ENCODE data around the gene C1QTNF2. TPM values are rescaled to one million over a fixed set of nuclear protein-coding genes. Genes with fewer than 3 reads are reported as not detected.
"Not testable (repeated sequence)": the region's sequence is repeated elsewhere in the genome, so short reads cannot be mapped to it uniquely, and the experiment has no call there.

The C1QTNF2 gene
- total and polyA plus RNA-seq, 4 experiments from 2014 or later, result not detected

DNA sequence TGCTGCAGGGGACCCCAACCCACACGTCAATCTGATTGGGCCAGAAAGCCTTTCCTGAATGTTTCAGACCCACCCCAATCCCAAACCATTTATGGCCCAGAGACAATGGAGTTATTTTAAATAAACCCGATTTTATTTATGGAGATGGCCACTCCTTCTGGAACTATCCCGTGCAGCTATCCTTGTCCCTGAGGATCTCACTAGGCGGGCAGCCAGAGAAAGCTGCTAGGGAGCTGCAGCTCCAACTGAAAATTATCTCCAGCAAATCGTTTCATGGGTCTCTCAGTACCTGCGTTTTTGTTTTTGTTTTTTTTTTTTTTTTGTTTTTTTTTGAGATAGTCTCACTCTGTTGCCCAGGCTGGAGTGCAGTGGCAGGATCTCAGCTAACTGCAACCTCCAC is 23.0 kb downstream of the C1QTNF2 start:
- DNase-seq, result no peak
- Histone ChIP-seq H3K27ac (ENCODE audit: low read depth, low read length) (no peak overlapping the region), H3K36me3 (ENCODE audit: insufficient read depth, low read length) (no peaks in the 10 kb centered on the region), H3K4me1 (ENCODE audit: insufficient read depth, low read length) (no peaks in the 10 kb centered on the region), H3K27me3 (ENCODE audit: insufficient read depth, low read length) (no peaks in the 10 kb centered on the region), H3K9me3 (ENCODE audit: control insufficient read depth in 1 of 2, low read length in 2 of 2) (no peaks in the 10 kb centered on the region), H3K4me3 (ENCODE audit: low read length in 2 of 2) (no peak overlapping the region)
- no peaks in the 10 kb centered on the region for H3K4me1 Mint-ChIP-seq
- CTCF ChIA-PET (ENCODE audit: partially characterized antibody), result interaction anchor here (4.0 to 9.7 kb wide), 2 partner anchors 12 to 324 kb away, joined by 21 to 179 read pairs; no protein-coding TSS in a partner anchor
- H3K27me3 Mint-ChIP-seq, result peaks cover 2% of the 10 kb centered on the region in 2 donors
- no peaks in the 10 kb centered on the region for H3K36me3 Mint-ChIP-seq
- intact Hi-C loops (cut with micrococcal nuclease), result no loop called here
- POLR2A ChIA-PET (ENCODE audit: partially characterized antibody), result no interaction called here
- H3K27ac Mint-ChIP-seq, result no peak overlapping the region
- H3K4me3 Mint-ChIP-seq, result no peak overlapping the region
- no peaks in the 10 kb centered on the region for H3K9me3 Mint-ChIP-seq

DNA sequence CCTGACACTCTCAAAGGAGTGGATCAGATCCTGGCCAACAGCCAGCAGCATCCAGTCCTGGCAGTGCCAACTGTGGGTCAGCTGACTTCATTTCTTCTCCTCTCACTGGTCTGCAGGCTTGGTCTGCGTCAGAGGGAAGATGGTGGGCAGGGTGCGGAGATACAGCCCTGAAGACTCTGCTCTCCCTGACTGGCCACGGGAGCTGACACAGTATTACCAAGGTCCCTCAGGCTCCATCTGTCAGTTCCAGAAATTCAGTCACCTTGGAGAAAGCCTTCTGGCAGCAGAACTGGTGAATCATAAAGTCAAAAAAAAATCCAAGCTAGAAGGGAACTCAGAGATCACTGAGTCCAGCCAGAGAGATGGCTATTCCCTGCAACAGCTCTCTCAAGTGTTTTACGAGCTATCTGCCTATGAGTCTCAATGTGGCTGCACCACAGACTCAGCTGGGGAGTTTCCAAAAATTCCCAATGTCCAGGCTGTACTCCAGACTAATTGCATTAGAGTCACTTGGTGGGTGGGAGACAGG is 27.9 kb downstream of the C1QTNF2 start:
- no peak overlapping the region for H3K27ac ChIP-seq (ENCODE audit: low read depth, low read length)
- Mint-ChIP-seq H3K36me3 (no peaks in the 10 kb centered on the region), H3K9me3 (no peaks in the 10 kb centered on the region), H3K4me1 (no peaks in the 10 kb centered on the region), H3K27ac (no peak overlapping the region), H3K27me3 (peaks cover 2 to 3% of the 10 kb centered on the region in 2 donors), H3K4me3 (no peak overlapping the region)
- no peaks in the 10 kb centered on the region for H3K9me3 ChIP-seq (ENCODE audit: control insufficient read depth in 1 of 2, low read length in 2 of 2)
- H3K27me3 ChIP-seq (ENCODE audit: insufficient read depth, low read length), result no peaks in the 10 kb centered on the region
- CTCF ChIA-PET (ENCODE audit: partially characterized antibody), result interaction anchor here (0.7 to 9.7 kb wide), 7 partner anchors 10 to 319 kb away, joined by 3 to 179 read pairs (median 4); no protein-coding TSS in a partner anchor
- H3K4me1 ChIP-seq (ENCODE audit: insufficient read depth, low read length), result no peaks in the 10 kb centered on the region
- H3K4me3 ChIP-seq (ENCODE audit: low read length in 2 of 2), result no peak overlapping the region
- POLR2A ChIA-PET (ENCODE audit: partially characterized antibody), result no interaction called here
- DNase-seq, result no peak
- H3K36me3 ChIP-seq (ENCODE audit: insufficient read depth, low read length), result no peaks in the 10 kb centered on the region
- intact Hi-C loops (cut with micrococcal nuclease), result no loop called here

DNA sequence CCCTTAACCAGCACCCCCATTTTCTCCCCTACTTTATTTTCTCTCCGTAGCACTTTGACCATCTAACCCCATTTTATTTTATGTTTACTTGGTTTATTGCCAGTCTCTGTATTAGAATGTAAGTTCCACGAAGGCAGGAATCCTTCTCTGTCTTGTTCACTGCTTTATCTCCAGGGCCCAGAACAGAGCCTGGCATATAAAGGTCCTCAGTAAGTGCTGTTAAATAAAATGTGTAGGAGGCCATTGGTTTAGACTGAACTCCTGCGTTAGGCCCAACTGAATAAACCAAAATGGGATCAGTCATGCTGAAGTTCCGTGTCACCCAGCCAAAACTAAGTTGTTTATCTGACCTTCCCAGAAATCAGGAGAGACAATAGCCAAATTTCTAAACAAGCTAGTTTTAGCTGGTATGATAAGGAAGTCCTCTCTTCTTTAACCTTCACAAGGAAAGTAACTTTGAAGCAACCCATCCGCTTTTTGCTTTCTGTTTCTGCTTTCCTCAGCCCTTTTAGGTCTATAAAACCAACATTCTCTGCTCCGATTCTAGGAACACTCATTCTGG is 29.0 kb downstream of the C1QTNF2 start:
- H3K36me3 Mint-ChIP-seq, result no peaks in the 10 kb centered on the region
- intact Hi-C loops (cut with micrococcal nuclease), result no loop called here
- ChIA-PET POLR2A (ENCODE audit: partially characterized antibody) (no interaction called here), CTCF (ENCODE audit: partially characterized antibody) (interaction anchor here (0.7 to 9.7 kb wide), 4 partner anchors 11 to 318 kb away, joined by 4 to 179 read pairs (median 4); no protein-coding TSS in a partner anchor)
- Histone ChIP-seq H3K9me3 (ENCODE audit: control insufficient read depth in 1 of 2, low read length in 2 of 2) (no peaks in the 10 kb centered on the region), H3K4me1 (ENCODE audit: insufficient read depth, low read length) (no peaks in the 10 kb centered on the region), H3K4me3 (ENCODE audit: low read length in 2 of 2) (no peak overlapping the region), H3K36me3 (ENCODE audit: insufficient read depth, low read length) (no peaks in the 10 kb centered on the region), H3K27ac (ENCODE audit: low read depth, low read length) (no peak overlapping the region), H3K27me3 (ENCODE audit: insufficient read depth, low read length) (no peaks in the 10 kb centered on the region)
- DNase-seq, result no peak
- no peaks in the 10 kb centered on the region for H3K9me3 Mint-ChIP-seq
- peaks cover 2 to 4% of the 10 kb centered on the region in 2 donors for H3K27me3 Mint-ChIP-seq
- no peak overlapping the region for H3K4me3 Mint-ChIP-seq
- H3K27ac Mint-ChIP-seq, result no peak overlapping the region
- no peaks in the 10 kb centered on the region for H3K4me1 Mint-ChIP-seq

DNA sequence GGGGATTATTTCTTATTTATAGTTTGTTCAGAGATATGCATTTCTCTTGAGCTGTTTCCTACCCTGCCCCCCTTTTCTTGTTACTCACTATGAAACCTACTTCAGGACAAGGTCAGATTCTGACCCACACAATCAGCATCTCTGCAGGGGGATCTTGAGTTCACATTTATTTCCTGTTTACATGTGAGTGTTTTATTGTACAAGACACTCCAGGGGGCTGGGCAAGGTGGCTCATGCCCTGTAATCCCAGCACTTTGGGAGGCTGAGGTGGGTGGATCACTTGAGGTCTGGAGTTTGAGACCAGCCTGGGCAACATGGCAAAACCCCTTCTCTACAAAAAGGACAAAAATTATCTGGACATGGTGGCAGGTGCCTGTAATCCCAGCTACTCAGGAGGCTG is 29.9 kb downstream of the C1QTNF2 start:
- H3K36me3 ChIP-seq (ENCODE audit: insufficient read depth, low read length); H3K27ac Mint-ChIP-seq; CTCF ChIA-PET (ENCODE audit: partially characterized antibody); H3K4me3 ChIP-seq (ENCODE audit: low read length in 2 of 2); H3K9me3 ChIP-seq (ENCODE audit: control insufficient read depth in 1 of 2, low read length in 2 of 2); H3K4me1 Mint-ChIP-seq; H3K27me3 ChIP-seq (ENCODE audit: insufficient read depth, low read length); H3K4me3 Mint-ChIP-seq; H3K27ac ChIP-seq (ENCODE audit: low read depth, low read length); H3K27me3 Mint-ChIP-seq; H3K4me1 ChIP-seq (ENCODE audit: insufficient read depth, low read length); DNase-seq; POLR2A ChIA-PET (ENCODE audit: partially characterized antibody); intact Hi-C loops (cut with micrococcal nuclease); H3K9me3 Mint-ChIP-seq; H3K36me3 Mint-ChIP-seq: not testable (repeated sequence)

DNA sequence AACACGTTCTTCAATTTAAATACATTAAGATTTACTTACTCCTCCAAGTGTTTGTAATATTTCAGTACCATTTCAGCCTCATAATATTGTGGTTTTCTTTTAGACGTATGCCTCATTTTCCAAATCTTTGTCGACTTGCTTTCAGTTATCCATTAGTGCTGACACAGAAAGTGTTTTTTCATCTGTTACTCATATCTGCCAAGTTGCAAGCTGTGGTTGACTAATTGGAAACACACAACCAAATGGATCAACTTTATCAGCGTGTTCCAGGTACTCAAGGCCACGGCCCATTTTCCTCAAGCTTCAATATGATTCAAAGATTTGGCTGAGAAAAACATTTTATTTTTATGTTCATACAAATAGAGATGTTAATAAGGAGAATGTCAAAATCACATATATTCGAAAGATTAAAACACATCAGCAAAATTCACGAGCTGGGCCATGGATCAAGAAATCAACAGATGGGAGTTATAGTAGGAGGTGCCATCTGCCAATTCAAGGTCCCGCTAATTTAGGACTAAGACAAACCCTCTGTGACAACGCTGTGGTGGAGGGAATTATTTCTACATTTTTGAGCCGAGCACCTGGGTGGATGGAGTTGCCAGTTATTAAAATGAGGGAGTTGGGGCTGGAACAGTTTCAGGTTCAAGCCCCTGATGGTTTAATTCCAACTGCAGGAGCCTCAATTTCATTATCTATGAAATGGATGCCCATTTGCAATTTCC is 30.9 kb downstream of the C1QTNF2 start:
- H3K9me3 Mint-ChIP-seq, result no peaks in the 10 kb centered on the region
- H3K4me3 Mint-ChIP-seq, result no peak overlapping the region
- ChIA-PET POLR2A (ENCODE audit: partially characterized antibody) (no interaction called here), CTCF (ENCODE audit: partially characterized antibody) (no interaction called here)
- intact Hi-C loops (cut with micrococcal nuclease), result no loop called here
- Histone ChIP-seq H3K27ac (ENCODE audit: low read depth, low read length) (no peak overlapping the region), H3K4me1 (ENCODE audit: insufficient read depth, low read length) (no peaks in the 10 kb centered on the region), H3K36me3 (ENCODE audit: insufficient read depth, low read length) (no peaks in the 10 kb centered on the region), H3K27me3 (ENCODE audit: insufficient read depth, low read length) (no peaks in the 10 kb centered on the region), H3K9me3 (ENCODE audit: control insufficient read depth in 1 of 2, low read length in 2 of 2) (no peaks in the 10 kb centered on the region), H3K4me3 (ENCODE audit: low read length in 2 of 2) (no peak overlapping the region)
- peaks cover 2 to 6% of the 10 kb centered on the region in 2 donors for H3K27me3 Mint-ChIP-seq
- no peak for DNase-seq
- no peaks in the 10 kb centered on the region for H3K36me3 Mint-ChIP-seq
- H3K27ac Mint-ChIP-seq, result no peak overlapping the region
- no peaks in the 10 kb centered on the region for H3K4me1 Mint-ChIP-seq

DNA sequence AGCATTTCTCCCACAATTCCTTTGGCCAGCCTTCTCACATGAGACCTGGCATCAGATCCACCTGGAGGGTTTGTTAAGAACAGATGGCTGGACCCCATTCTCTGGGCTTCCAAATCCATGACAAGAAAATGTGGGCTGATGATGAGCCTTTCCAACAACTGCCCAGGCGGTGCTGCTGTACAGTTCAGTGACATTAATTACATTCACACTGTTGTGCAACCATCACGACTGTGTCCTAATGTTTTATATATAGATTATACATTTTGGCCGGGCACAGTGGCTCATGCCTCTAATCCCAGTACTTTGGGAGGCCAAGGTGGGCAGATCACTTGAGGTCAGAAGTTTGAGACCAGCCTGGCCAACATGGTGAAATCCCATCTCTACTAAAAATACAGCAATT is 35.7 kb downstream of the C1QTNF2 start:
- H3K27me3 Mint-ChIP-seq; H3K36me3 ChIP-seq (ENCODE audit: insufficient read depth, low read length); H3K4me1 ChIP-seq (ENCODE audit: insufficient read depth, low read length); intact Hi-C loops (cut with micrococcal nuclease); H3K4me3 Mint-ChIP-seq; POLR2A ChIA-PET (ENCODE audit: partially characterized antibody); H3K27me3 ChIP-seq (ENCODE audit: insufficient read depth, low read length); H3K4me1 Mint-ChIP-seq; H3K27ac ChIP-seq (ENCODE audit: low read depth, low read length); H3K27ac Mint-ChIP-seq; DNase-seq; H3K9me3 ChIP-seq (ENCODE audit: control insufficient read depth in 1 of 2, low read length in 2 of 2); H3K36me3 Mint-ChIP-seq; H3K4me3 ChIP-seq (ENCODE audit: low read length in 2 of 2); H3K9me3 Mint-ChIP-seq: not testable (repeated sequence)
- CTCF ChIA-PET (ENCODE audit: partially characterized antibody), result interaction anchor here (1.4 to 4.9 kb wide), 2 partner anchors 11 to 313 kb away, joined by 3 to 21 read pairs; no protein-coding TSS in a partner anchor

DNA sequence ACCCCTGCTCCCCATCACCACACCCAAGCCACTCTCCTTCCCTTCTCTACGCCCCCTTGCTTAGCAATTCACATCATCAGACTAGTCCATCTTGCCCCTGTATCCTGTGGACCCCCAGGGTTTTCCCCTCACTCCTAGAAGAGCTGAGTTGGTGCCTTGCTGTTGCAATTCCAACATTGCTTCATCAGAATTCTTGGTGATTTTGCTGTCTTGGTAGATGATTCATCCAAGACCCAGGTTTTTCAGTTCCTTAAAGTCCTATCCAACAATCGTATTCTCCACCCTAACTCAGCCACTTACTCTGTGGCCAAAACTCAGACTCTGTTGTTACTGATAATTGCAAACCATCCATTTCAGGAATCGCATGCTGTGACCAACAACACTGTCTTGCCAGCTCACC is 36.7 kb downstream of the C1QTNF2 start:
- Mint-ChIP-seq H3K27ac (no peak overlapping the region), H3K4me1 (no peaks in the 10 kb centered on the region), H3K4me3 (no peak overlapping the region), H3K36me3 (no peaks in the 10 kb centered on the region), H3K9me3 (no peaks in the 10 kb centered on the region), H3K27me3 (peaks cover 2 to 8% of the 10 kb centered on the region in 2 donors)
- H3K27me3 ChIP-seq (ENCODE audit: insufficient read depth, low read length), result no peaks in the 10 kb centered on the region
- H3K27ac ChIP-seq (ENCODE audit: low read depth, low read length), result no peak overlapping the region
- no peaks in the 10 kb centered on the region for H3K9me3 ChIP-seq (ENCODE audit: control insufficient read depth in 1 of 2, low read length in 2 of 2)
- ChIA-PET CTCF (ENCODE audit: partially characterized antibody) (interaction anchor here (4.9 kb wide), 1 partner anchor 12 kb away, joined by 21 read pairs; no protein-coding TSS in a partner anchor), POLR2A (ENCODE audit: partially characterized antibody) (no interaction called here)
- no peak overlapping the region for H3K4me3 ChIP-seq (ENCODE audit: low read length in 2 of 2)
- H3K36me3 ChIP-seq (ENCODE audit: insufficient read depth, low read length), result no peaks in the 10 kb centered on the region
- DNase-seq, result no peak
- intact Hi-C loops (cut with micrococcal nuclease), result no loop called here
- H3K4me1 ChIP-seq (ENCODE audit: insufficient read depth, low read length), result no peaks in the 10 kb centered on the region

Measured in CD4-positive, alpha-beta memory T cell (primary cell).